Epidermal melanocyte (primary cell): ENCODE measurements around the gene LGI4.

Experiments
- DNase-seq: peaks from one replicate; pipeline ENCODE4 v3.0.0; 2011; ENCODE audit warnings: low spot score; ENCODE audit not compliant: insufficient read length

The LGI4 gene

GRCh38 chr19:35124098-35125060, 10.5 kb downstream of the LGI4 start:
- DNase-seq: peak; percentile 99

- DNase-seq: peak; percentile 61
Observed at GRCh38 chr19:35123573-35123972, 11.3 kb downstream of the LGI4 start.

GRCh38 chr19:35122687-35123551, 11.9 kb downstream of the LGI4 start:
- DNase-seq: no peak

GRCh38 chr19:35120898-35121297, 14.0 kb downstream of the LGI4 start:
- no peak for DNase-seq

GRCh38 chr19:35120492-35120891, 14.4 kb downstream of the LGI4 start:
- no peak for DNase-seq

GRCh38 chr19:35119578-35120155, 15.2 kb downstream of the LGI4 start:
- no peak for DNase-seq

- no peak for DNase-seq
Observed at GRCh38 chr19:35119091-35119490, 15.8 kb downstream of the LGI4 start.

- DNase-seq: no peak
Observed at GRCh38 chr19:35118268-35119020, 16.4 kb downstream of the LGI4 start.

GRCh38 chr19:35117799-35118198, 17.1 kb downstream of the LGI4 start:
- DNase-seq: no peak

- DNase-seq: no peak
Observed at GRCh38 chr19:35117116-35117515, 17.7 kb downstream of the LGI4 start.

- no peak for DNase-seq
Observed at GRCh38 chr19:35116072-35116801, 18.6 kb downstream of the LGI4 start.

GRCh38 chr19:35115177-35115951, 19.5 kb downstream of the LGI4 start, which contains the start of gene FXYD3:
Gene FXYD3 (plus strand): TSS chr19:35115823. CDS start chr19:35119377, 3,554 bp downstream.
- peak; percentile 85 for DNase-seq

- peak; percentile 91 for DNase-seq
Observed at GRCh38 chr19:35114353-35115176, 20.3 kb downstream of the LGI4 start.

GRCh38 chr19:35112995-35113688, 21.7 kb downstream of the LGI4 start:
- DNase-seq: no peak

- no peak for DNase-seq
Observed at GRCh38 chr19:35110974-35111373, 23.9 kb downstream of the LGI4 start.

GRCh38 chr19:35109395-35110112, 25.3 kb downstream of the LGI4 start:
- no peak for DNase-seq

GRCh38 chr19:35108730-35109129, 26.1 kb downstream of the LGI4 start:
- no peak for DNase-seq
